MCF 10A (cell line): ENCODE measurements around the gene UGT2B10. TPM values are rescaled to one million over a fixed set of nuclear protein-coding genes. Genes with fewer than 3 reads are reported as not detected.
"Not testable (repeated sequence)": the region's sequence is repeated elsewhere in the genome, so short reads cannot be mapped to it uniquely, and the experiment has no call there.

ENCODE experiments used
- Bru-seq: library from RNA; stranded (reverse); fragments of 400-500 nt; gene quantifications from one replicate; lab custom pipeline; 2021; lab: Mats Ljungman, UMichigan
- BruChase-seq, 2 experiments: library from RNA; stranded (reverse); fragments of 400-500 nt; gene quantifications; one replicate each; lab custom pipeline; 2021; lab: Mats Ljungman, UMichigan
- BruUV-seq: library from RNA; stranded (reverse); fragments of 400-500 nt; replicated peaks from 2 replicates; lab custom pipeline; 2021; lab: Mats Ljungman, UMichigan
- CTCF ChIA-PET: fragments of 300-600 bp; sonication (Branson Sonifier 250); formaldehyde crosslinking; extraction: SDS; loops from one replicate; lab custom pipeline; 2021; ENCODE audit warnings: antibody characterized with exemption, inconsistent platforms; lab: Yijun Ruan, JAX
- POLR2A ChIA-PET: fragments of 300-600, 350-650 bp; sonication (Branson Sonifier 250); formaldehyde crosslinking; extraction: SDS; loops from one replicate; lab custom pipeline; 2020; ENCODE audit warnings: antibody characterized with exemption, inconsistent platforms; lab: Yijun Ruan, JAX
- DNase-seq: peaks from one replicate; pipeline ENCODE4 v3.0.0-alpha.2; 2018; ENCODE audit not compliant: unreplicated experiment
- H3K27ac Mint-ChIP-seq: one replicate; pipeline ENCODE4 v1.8.0; 2022; ENCODE audit warnings: mild to moderate bottlenecking, low read depth, mixed read lengths; ENCODE audit not compliant: unreplicated experiment
- H3K27me3 Mint-ChIP-seq: one replicate; pipeline ENCODE4 v1.8.0; 2022; ENCODE audit warnings: mixed read lengths; ENCODE audit not compliant: insufficient read depth, unreplicated experiment
- H3K36me3 Mint-ChIP-seq: one replicate; pipeline ENCODE4 v1.8.0; 2022; ENCODE audit warnings: mild to moderate bottlenecking, moderate library complexity, mixed read lengths; ENCODE audit not compliant: insufficient read depth, unreplicated experiment
- H3K4me1 Mint-ChIP-seq: one replicate; pipeline ENCODE4 v1.8.0; 2022; ENCODE audit warnings: mixed read lengths; ENCODE audit not compliant: insufficient read depth, unreplicated experiment
- H3K4me3 Mint-ChIP-seq: one replicate; pipeline ENCODE4 v1.8.0; 2022; ENCODE audit warnings: mild to moderate bottlenecking, moderate library complexity, mixed read lengths; ENCODE audit not compliant: unreplicated experiment
- H3K9me3 Mint-ChIP-seq: one replicate; pipeline ENCODE4 v1.8.0; 2022; ENCODE audit warnings: mixed read lengths; ENCODE audit not compliant: unreplicated experiment
- CTCF ChIP-seq: fragments of 200-600 bp; IDR thresholded peaks from one replicate; pipeline ENCODE4 v1.8.0; 2022; ENCODE audit warnings: antibody characterized with exemption, mild to moderate bottlenecking; ENCODE audit not compliant: unreplicated experiment
- intact Hi-C: fragments of 100-400 bp; cut with micrococcal nuclease; formaldehyde crosslinking; loops from 2 replicates; pipeline ENCODE4 v1.14.1; 2022
- long read RNA-seq: library from polyadenylated mRNA; stranded (forward); transcript quantifications from one replicate; pipeline ENCODE4 v2.0.0, GENCODE V29; 2022
- total RNA-seq: library from RNA; stranded (reverse); gene quantifications from 2 replicates; pipeline ENCODE4 v1.2.3, GENCODE V29; 2022

The UGT2B10 gene
- total RNA-seq (not detected in 2 replicates), Bru-seq, nascent RNA (not detected), BruChase-seq, experiment 1, labeled RNA remaining after a 6-hour chase (not detected), BruChase-seq, experiment 2, labeled RNA remaining after a 2-hour chase (not detected)
- long read RNA-seq = 0 reads

GRCh38 chr4:68815617-68816409 is at the start of gene UGT2B10:
Gene UGT2B10, plus strand, starts transcription at chr4:68815994. Its CDS starts 26 bp downstream, at chr4:68816020.
- DNase-seq, POLR2A ChIA-PET, H3K27ac Mint-ChIP-seq, BruUV-seq, H3K9me3 Mint-ChIP-seq, H3K4me3 Mint-ChIP-seq, H3K27me3 Mint-ChIP-seq, H3K4me1 Mint-ChIP-seq, intact Hi-C loops, H3K36me3 Mint-ChIP-seq, CTCF ChIA-PET: not testable (repeated sequence)

- H3K9me3 Mint-ChIP-seq, intact Hi-C loops, H3K4me3 Mint-ChIP-seq, POLR2A ChIA-PET, H3K36me3 Mint-ChIP-seq, H3K27me3 Mint-ChIP-seq, DNase-seq, H3K27ac Mint-ChIP-seq, CTCF ChIA-PET, BruUV-seq, H3K4me1 Mint-ChIP-seq: not testable (repeated sequence)
These were observed 44.0 kb upstream of the UGT2B10 start for GRCh38 chr4:68771836-68772235.

- intact Hi-C loops = no loop called here
- H3K9me3 Mint-ChIP-seq = no peaks in the 10 kb centered on the region
- no peaks in the 10 kb centered on the region for H3K36me3 Mint-ChIP-seq
These were observed 42.1 kb upstream of the UGT2B10 start for GRCh38 chr4:68773699-68774098.

GRCh38 chr4:68780232-68780631 is 35.6 kb upstream of the UGT2B10 start:
- peaks cover 16% of the 10 kb centered on the region for H3K9me3 Mint-ChIP-seq
- no TSS peak for BruUV-seq
- H3K4me1 Mint-ChIP-seq = no peaks in the 10 kb centered on the region
- intact Hi-C loops = no loop called here
- no peak overlapping the region for H3K4me3 Mint-ChIP-seq
- ChIA-PET CTCF (no interaction called here), POLR2A (no interaction called here)
- no peaks in the 10 kb centered on the region for H3K36me3 Mint-ChIP-seq
- H3K27me3 Mint-ChIP-seq = no peaks in the 10 kb centered on the region
- TF ChIP-seq CTCF = no peak
- no peak for DNase-seq
- H3K27ac Mint-ChIP-seq = no peak overlapping the region

More at GRCh38 chr4:68773699-68774098, 42.1 kb upstream of the UGT2B10 start:
- Mint-ChIP-seq H3K27me3 (no peaks in the 10 kb centered on the region), H3K4me1 (no peaks in the 10 kb centered on the region), H3K27ac (no peak overlapping the region), H3K4me3 (no peak overlapping the region)
- TF ChIP-seq CTCF = no peak
- no peak for DNase-seq
- BruUV-seq = no TSS peak
- CTCF ChIA-PET = interaction anchor here (1.3 kb wide), 1 partner anchor 29 kb away, joined by 3 read pairs; no protein-coding TSS in a partner anchor
- POLR2A ChIA-PET = interaction anchor here (0.7 kb wide), 1 partner anchor 55 kb away, joined by 3 read pairs; no protein-coding TSS in a partner anchor

GRCh38 chr4:68797048-68797447 is 18.7 kb upstream of the UGT2B10 start:
- intact Hi-C loops = no loop called here
- Mint-ChIP-seq H3K9me3 (no peaks in the 10 kb centered on the region), H3K27ac (no peak overlapping the region), H3K27me3 (no peaks in the 10 kb centered on the region), H3K4me3 (no peak overlapping the region), H3K4me1 (no peaks in the 10 kb centered on the region), H3K36me3 (no peaks in the 10 kb centered on the region)
- TF ChIP-seq CTCF = no peak
- DNase-seq = no peak
- no TSS peak for BruUV-seq
- CTCF ChIA-PET = no interaction called here
- POLR2A ChIA-PET = interaction anchor here (0.6 to 0.9 kb wide), 2 partner anchors 37 to 754 kb away, joined by 3 read pairs; no protein-coding TSS in a partner anchor
